Fibroblast of villous mesenchyme (primary cell): ENCODE measurements around the gene SIN3B. TPM values are rescaled to one million over a fixed set of nuclear protein-coding genes. Genes with fewer than 3 reads are reported as not detected.

Experiments used
- DNase-seq: peaks from one replicate; pipeline ENCODE4 v3.0.0-alpha.2; 2010; ENCODE audit warnings: low read depth
- H3K4me3 ChIP-seq: 2 replicates; pipeline ENCODE4 v1.5.1; 2011; ENCODE audit warnings: low read depth, mild to moderate bottlenecking, low read length
- total RNA-seq: library from RNA; depleted of rRNA; stranded (reverse); fragments of >200 nt; gene quantifications from 2 replicates; pipeline ENCODE4 v1.2.3, GENCODE V29; 2012
- TF ChIP-seq, protein P1 (sequence below): IDR thresholded peaks from 2 replicates; pipeline ENCODE4 v1.5.1; 2012; ENCODE audit warnings: low read depth, mild to moderate bottlenecking, low read length; ENCODE audit not compliant: insufficient read depth

The SIN3B gene
- total RNA-seq, 1 donor = 40.2 TPM

DNA sequence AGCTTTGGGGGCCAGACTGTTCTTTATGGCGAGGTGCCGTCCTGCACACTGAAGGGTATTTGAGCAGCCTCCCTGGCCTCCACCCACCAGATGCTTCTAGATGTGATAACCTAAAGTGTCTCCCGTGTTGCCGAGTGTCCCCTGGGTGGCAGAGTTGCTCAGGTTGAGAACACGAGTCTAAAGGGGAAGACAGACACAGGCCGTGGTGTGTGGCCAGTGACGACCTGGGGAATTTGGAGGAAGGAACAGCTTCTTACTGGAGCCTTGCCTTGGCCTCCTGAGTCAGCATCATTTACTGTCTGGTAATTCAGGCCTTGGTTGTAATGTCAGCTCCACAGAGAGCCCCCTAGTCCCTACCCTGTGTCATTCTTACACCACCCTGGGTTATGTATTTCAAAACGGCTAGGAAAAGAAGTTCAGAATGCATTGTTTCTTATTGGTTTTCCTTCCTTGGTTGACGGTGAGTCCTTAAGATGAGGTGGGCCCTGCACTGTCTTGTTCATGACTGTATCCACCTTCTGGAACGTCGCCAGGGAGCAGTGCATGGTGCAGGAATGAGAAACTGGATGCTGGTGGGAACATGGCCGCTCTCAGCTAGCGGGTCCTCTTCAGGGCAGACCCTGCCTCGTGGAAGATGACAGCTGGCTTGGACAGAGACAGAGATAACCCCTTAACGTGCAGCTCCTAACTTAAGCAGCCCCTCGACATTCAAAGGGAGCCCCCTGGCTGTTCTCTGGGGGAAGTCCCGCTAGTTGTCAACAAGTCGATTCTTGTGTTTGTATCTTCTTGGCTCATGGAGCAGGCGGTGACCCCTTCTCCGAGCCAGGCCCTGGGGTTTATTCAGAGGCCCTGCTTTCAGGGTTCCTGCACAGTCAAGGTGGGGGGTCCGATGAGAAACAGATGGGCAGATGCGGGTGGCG lies 7.2 kb downstream of the SIN3B start:
- H3K4me3 ChIP-seq = no peak overlapping the region
- TF ChIP-seq, protein P1, sequence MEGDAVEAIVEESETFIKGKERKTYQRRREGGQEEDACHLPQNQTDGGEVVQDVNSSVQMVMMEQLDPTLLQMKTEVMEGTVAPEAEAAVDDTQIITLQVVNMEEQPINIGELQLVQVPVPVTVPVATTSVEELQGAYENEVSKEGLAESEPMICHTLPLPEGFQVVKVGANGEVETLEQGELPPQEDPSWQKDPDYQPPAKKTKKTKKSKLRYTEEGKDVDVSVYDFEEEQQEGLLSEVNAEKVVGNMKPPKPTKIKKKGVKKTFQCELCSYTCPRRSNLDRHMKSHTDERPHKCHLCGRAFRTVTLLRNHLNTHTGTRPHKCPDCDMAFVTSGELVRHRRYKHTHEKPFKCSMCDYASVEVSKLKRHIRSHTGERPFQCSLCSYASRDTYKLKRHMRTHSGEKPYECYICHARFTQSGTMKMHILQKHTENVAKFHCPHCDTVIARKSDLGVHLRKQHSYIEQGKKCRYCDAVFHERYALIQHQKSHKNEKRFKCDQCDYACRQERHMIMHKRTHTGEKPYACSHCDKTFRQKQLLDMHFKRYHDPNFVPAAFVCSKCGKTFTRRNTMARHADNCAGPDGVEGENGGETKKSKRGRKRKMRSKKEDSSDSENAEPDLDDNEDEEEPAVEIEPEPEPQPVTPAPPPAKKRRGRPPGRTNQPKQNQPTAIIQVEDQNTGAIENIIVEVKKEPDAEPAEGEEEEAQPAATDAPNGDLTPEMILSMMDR = peak; percentile 37
- peak; percentile 30 for DNase-seq

DNA sequence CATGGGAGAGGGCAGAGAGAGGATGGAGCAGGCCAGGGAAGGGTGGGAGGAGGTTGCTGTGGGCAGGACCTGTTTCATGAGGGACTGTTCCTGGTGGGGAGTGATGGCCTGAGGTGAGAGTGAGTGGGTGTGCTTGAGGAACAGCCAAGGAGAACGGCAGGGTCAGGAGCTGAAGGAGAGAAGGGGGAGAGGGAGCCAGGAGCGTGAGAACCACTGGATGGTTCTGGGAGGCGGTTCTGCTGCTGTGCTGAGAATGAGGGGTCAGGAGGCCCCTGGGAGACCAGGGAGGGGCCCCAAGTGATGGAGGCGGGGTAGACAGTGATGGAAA lies 7.8 kb downstream of the SIN3B start:
- TF ChIP-seq, protein P1 = no peak
- no peak for DNase-seq
- H3K4me3 ChIP-seq = no peak overlapping the region

DNA sequence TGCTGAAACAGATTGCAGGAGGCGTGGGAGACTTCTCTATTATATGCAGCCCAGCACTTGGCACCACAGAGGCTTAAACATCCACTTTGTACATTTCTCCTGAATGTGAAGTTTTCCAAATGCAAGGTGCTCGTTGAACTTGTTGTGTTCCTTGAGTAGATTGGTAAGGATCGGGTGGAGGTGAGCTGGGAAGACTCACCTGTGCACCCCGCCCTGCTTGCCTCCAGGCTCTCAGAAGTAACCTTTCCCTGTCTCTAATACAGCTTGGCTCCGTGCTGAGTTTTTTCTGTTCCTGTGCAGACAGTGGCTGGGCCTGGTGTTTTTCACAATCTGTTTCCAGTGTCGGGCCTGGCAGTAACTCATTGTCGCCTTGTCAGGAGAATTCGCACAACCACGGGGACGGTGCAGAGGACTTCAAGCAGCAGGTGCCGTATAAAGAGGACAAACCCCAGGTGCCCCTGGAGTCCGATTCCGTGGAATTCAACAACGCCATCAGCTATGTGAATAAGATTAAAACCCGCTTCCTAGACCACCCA lies 12.3 kb downstream of the SIN3B start:
- TF ChIP-seq, protein P1 = no peak
- no peak overlapping the region for H3K4me3 ChIP-seq
- no peak for DNase-seq

DNA sequence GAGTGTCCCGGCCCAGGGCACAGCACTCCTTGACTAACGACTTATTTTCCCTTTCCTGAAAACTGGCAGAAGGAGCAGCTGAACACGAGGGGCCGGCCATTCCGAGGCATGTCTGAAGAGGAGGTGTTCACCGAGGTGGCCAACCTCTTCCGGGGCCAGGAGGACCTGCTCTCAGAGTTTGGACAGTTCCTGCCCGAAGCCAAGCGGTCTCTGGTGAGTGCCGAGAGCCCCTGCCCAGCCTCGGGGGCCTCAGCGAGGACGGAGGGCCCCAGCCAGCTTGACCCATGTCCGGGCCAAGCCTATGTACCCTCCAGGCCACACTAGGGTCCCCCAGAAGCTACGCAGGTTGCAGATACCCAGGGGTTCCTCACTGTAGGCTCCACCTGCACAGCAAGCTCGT lies 17.7 kb downstream of the SIN3B start:
- TF ChIP-seq, protein P1 = no peak
- no peak overlapping the region for H3K4me3 ChIP-seq
- no peak for DNase-seq

DNA sequence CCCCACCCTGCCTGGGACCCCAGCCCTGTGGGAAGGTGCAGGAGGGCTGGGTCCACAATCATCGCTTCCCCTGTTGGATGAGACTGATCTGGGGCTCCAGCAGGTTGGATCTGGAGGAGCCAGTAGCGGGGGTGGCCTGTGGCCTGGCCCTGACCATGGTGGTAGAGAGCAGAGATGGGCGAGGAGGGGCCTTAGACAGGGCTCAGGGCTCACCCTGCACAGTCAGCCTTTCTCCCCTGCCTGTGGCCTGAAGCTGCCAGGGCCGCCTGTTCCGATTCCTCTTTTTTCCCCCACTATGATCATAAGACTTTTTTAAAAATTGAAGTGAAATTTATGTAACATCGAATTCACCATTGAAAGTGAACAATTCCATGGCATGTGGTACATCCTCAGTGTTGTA lies 18.2 kb downstream of the SIN3B start:
- no peak overlapping the region for H3K4me3 ChIP-seq
- TF ChIP-seq, protein P1 = no peak
- DNase-seq = no peak

DNA sequence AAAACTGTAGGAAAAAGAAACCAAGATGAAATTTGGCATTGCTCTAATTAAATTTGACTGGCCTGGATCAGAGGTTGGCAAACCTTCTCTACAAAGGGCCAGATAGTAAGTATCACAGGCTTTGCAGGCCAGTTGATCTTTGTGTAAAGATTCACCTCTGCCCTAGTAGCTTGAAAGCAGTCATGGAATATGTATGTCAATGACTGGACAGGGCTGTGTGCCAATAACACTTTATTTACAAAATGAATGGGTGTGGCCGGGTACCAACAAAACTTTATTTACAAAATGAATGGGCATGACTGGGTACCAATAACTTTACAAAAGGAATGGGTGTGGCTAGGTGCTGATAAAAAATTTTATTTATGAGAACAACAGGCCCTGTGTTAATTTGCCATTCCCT lies 20.0 kb downstream of the SIN3B start:
- peak; percentile 19 for DNase-seq
- no peak overlapping the region for H3K4me3 ChIP-seq
- TF ChIP-seq, protein P1 = no peak
